ENCODE data around the gene ELFN2.

The ELFN2 gene

DNA sequence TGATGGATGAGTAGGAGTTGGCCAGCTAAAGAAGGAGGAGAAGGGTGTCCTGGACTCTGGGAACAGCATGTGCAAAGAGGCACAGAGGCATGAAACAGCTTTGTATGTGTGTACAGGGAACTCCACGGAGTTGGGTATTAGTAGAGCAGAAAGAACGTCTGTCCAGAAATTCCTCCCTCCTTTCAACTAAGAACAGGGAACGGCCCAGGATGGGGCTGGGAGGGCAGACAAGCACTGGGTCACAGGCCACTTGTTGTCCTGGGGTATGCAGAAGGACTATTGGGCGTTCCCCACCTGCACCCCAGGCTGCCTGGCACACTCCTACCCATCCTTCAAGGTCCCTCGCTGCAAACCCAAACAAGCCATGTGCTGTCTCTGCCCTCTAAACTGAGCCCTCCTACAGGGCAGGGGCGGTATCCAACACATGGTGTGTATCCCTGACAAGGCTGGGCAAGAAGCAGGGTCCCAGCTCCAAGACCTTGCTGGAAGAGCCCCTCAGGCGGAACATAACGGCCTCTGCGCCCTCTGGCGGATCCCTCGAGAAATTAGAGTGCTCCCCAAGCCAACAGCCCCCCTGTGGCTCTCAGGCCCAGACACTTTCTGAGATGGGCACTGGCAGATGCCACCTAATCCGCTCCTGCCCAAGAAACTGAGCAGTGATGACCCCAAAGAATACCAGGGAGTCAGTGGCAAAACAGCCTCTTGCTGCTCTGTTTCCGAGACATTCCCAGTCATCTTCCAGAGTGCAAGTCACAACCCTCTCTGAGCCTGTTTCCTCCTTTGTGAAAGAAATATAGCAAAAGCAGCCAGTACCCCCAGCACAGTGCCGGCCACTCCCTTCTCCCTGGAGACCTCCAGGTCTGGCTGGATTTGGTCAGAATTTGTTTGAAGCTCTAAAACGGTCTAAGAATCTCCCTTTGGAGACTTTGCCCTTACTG lies 1.6 kb upstream of the ELFN2 start:
- peak in 1 of 2 donors; percentile 34 for DNase-seq (ENCODE audit: low read depth in 1 of 2, low spot score in 1 of 2)

GRCh38 chr22:37427711-37428635 lies 694 bp upstream of the ELFN2 start:
- no peak for DNase-seq (ENCODE audit: low read depth in 1 of 2, low spot score in 1 of 2)

DNA sequence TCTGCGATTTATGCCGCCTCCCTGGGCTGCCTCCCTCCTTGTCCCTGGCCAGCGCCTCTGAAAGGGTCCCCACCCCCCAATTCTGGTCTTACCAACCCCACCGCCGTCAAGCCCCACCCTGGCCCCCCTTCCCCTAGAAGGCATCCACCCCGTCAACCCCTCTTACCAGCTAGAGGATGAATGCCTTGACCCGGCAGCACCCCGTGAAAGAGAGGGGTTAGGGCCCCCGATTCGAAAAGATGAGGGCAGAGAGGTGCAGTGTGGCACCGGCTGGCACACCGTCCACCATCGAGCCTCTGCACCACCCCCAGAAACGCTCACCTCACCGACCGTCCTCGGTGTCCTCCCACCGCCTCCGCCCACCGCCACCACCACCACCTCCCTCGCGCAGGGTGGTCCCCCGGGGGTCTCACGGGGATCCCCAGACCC lies 559 bp downstream of the ELFN2 start:
- no peak for DNase-seq (ENCODE audit: low read depth in 1 of 2, low spot score in 1 of 2)

GRCh38 chr22:37425800-37426705 lies 1.2 kb downstream of the ELFN2 start:
- no peak for DNase-seq (ENCODE audit: low read depth in 1 of 2, low spot score in 1 of 2)

- no peak for DNase-seq (ENCODE audit: low read depth in 1 of 2, low spot score in 1 of 2)
These were observed 1.9 kb downstream of the ELFN2 start for GRCh38 chr22:37425369-37425768.

- DNase-seq (ENCODE audit: low read depth in 1 of 2, low spot score in 1 of 2), result no peak
These were observed 4.0 kb downstream of the ELFN2 start for GRCh38 chr22:37423283-37423682.

GRCh38 chr22:37421468-37421877 lies 5.8 kb downstream of the ELFN2 start:
- no peak for DNase-seq (ENCODE audit: low read depth in 1 of 2, low spot score in 1 of 2)

DNA sequence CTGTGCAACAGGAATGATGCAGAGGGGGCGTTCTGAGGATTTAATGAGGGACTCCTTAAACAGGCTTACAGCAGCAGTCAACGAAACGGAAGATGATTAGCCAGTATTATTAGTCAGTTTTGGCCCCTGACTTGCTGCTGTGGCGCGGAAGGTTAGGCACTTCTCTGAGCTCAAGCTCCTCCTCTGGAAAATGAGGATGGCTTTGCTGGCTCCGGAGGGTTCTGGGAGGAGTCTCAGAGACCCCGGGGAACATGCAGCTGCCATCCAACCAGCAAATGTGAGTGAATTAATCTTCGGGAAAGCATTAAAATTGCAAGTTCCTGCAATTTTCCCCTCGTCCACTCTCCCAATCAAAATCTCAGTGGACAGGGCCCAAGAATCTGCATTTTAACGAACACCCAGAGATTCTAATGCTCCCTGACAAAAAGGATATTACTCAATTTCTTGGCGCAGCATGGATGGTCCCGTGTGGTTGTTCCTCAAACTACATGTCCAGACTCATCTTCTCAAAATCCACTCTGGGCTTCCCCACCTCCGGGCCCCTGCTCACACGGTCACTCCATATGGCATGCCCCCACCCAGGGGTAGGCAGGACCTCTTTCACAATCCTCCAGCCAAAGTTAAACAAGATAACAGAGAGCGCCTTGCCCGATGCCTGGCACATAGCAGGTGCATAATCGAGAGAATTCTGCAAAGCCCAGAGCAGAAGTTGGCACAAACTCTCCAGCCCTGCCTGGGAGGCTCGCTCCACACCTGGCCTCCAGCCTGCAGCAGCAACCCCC lies 6.4 kb downstream of the ELFN2 start:
- no peak for DNase-seq (ENCODE audit: low read depth in 1 of 2, low spot score in 1 of 2)

- DNase-seq (ENCODE audit: low read depth in 1 of 2, low spot score in 1 of 2), result no peak
These were observed 7.2 kb downstream of the ELFN2 start for GRCh38 chr22:37419969-37420685.

- no peak for DNase-seq (ENCODE audit: low read depth in 1 of 2, low spot score in 1 of 2)
These were observed 7.8 kb downstream of the ELFN2 start for GRCh38 chr22:37419370-37419968.

DNA sequence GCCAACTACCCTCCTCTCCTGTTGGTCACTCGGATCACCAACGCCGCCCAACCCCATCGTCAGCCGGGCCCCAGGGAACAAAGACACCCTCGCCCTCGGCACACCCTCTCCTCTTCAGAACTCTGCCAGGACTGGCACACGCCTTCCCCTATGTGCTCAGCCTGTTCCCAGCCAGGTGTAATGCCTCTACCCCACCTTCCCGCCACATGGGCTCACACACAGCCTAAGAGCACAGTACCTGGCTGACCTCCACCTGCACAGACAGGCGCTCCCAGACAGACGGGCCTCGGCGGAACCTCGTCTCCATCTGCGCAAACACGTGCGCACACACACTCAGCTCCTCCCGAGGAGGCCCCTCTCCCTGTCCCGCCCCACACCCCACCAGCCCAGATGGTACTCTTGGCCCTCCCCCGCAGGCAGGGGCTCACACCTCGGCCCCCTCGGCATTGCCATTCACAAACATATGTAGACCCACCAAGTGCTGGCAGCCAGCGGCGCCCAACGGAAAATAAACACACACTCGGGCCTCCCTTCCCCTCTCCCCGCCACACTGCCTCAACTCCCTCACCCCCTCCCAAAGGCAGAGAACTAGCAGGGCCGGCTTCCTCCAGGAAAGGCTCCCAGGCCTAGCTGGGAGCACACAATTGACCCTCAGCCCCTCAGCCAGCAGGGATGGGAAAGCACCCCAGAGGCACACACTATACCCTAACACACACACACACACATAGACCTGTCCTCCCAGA lies 8.5 kb downstream of the ELFN2 start:
- no peak for DNase-seq (ENCODE audit: low read depth in 1 of 2, low spot score in 1 of 2)

- DNase-seq (ENCODE audit: low read depth in 1 of 2, low spot score in 1 of 2), result no peak
These were observed 9.5 kb downstream of the ELFN2 start for GRCh38 chr22:37417677-37418348.

- no peak for DNase-seq (ENCODE audit: low read depth in 1 of 2, low spot score in 1 of 2)
These were observed 10.0 kb downstream of the ELFN2 start for GRCh38 chr22:37417264-37417663.

- DNase-seq (ENCODE audit: low read depth in 1 of 2, low spot score in 1 of 2), result no peak
These were observed 10.5 kb downstream of the ELFN2 start for GRCh38 chr22:37416827-37417226.

DNA sequence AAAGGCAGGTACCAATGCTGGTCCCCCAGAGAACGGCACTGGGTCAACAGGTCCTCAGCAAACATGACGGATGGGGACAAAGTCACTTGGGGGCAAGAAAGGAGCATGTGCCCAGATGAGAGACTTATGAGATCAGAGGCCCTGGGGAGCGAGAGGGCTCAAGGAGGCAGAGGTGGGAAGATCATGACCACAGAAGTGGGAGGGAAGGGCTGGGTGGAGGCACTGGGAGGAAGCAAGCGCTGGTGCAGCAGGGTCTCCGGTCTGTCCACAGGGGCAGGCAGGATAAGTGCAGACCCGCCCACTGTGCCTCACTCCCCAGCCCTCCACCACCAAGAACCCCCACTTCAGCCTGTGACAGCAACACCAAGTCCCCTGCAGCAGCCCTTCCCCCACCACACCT lies 10.9 kb downstream of the ELFN2 start:
- no peak for DNase-seq (ENCODE audit: low read depth in 1 of 2, low spot score in 1 of 2)

- no peak for DNase-seq (ENCODE audit: low read depth in 1 of 2, low spot score in 1 of 2)
These were observed 12.1 kb downstream of the ELFN2 start for GRCh38 chr22:37415210-37415609.

DNA sequence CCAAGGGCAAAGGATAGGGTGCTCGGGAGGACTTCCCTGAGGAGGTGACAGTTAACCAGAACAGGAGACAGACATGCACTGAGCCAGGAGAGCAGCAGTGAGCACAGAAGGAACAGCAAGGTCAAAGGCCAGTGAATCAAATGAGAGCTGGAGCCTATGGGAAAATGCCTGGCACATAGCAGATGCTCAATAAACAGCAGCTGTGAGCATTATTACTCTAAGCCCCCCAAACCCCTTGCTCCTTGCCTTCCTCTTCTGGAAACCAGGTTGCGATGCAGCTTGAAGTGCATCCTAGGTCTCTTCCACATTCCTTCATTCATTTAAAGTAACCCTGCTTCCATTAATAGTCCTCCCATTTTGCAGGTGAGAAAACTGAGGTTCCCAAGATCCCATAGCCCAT lies 13.0 kb downstream of the ELFN2 start:
- DNase-seq (ENCODE audit: low read depth in 1 of 2, low spot score in 1 of 2), result no peak

GRCh38 chr22:37413546-37413945 lies 13.7 kb downstream of the ELFN2 start:
- DNase-seq (ENCODE audit: low read depth in 1 of 2, low spot score in 1 of 2), result no peak

Data from activated CD4-positive, alpha-beta T cell treated with anti-CD3 and anti-CD28 coated beads, Interleukin-2, amount 50 U/mL, for 24 hours (primary cell).